Measurements from ENCODE around the gene KIF23. TPM values are rescaled to one million over a fixed set of nuclear protein-coding genes. Genes with fewer than 3 reads are reported as not detected.

KIF23 gene
- total and polyA plus RNA-seq, 4 experiments from 2014 or later = 0.20 TPM; not detected in 3

GRCh38 chr15:69482686-69483256 lies 68.6 kb downstream of the KIF23 start:
- CTCF ChIA-PET (ENCODE audit: partially characterized antibody) = interaction anchor here (0.9 kb wide), 1 partner anchor 984 kb away, joined by 4 read pairs; no protein-coding TSS in a partner anchor
- no peaks in the 10 kb centered on the region for H3K9me3 ChIP-seq (ENCODE audit: control insufficient read depth in 1 of 2, low read length in 2 of 2)
- Mint-ChIP-seq H3K27ac (no peak overlapping the region), H3K4me3 (no peak overlapping the region), H3K36me3 (no peaks in the 10 kb centered on the region), H3K4me1 (no peaks in the 10 kb centered on the region), H3K9me3 (peaks cover 0 to 12% (median 6%) of the 10 kb centered on the region in 8 donors), H3K27me3 (no peaks in the 10 kb centered on the region)
- H3K27me3 ChIP-seq (ENCODE audit: insufficient read depth, low read length) = no peaks in the 10 kb centered on the region
- intact Hi-C loops (cut with micrococcal nuclease) = no loop called here
- no peak overlapping the region for H3K27ac ChIP-seq (ENCODE audit: low read depth, low read length)
- H3K36me3 ChIP-seq (ENCODE audit: insufficient read depth, low read length) = no peaks in the 10 kb centered on the region
- POLR2A ChIA-PET (ENCODE audit: partially characterized antibody) = no interaction called here
- no peak overlapping the region for H3K4me3 ChIP-seq (ENCODE audit: low read length in 2 of 2)
- DNase-seq = no peak
- peaks cover 4% of the 10 kb centered on the region for H3K4me1 ChIP-seq (ENCODE audit: insufficient read depth, low read length)

- no peaks in the 10 kb centered on the region for H3K4me1 ChIP-seq (ENCODE audit: insufficient read depth, low read length)
- H3K27me3 ChIP-seq (ENCODE audit: insufficient read depth, low read length) = no peaks in the 10 kb centered on the region
- Mint-ChIP-seq H3K36me3 (no peaks in the 10 kb centered on the region), H3K27me3 (no peaks in the 10 kb centered on the region), H3K9me3 (peaks cover 0 to 6% (median 3%) of the 10 kb centered on the region in 8 donors), H3K4me1 (no peaks in the 10 kb centered on the region), H3K4me3 (peak overlapping the region in 1 of 8 donors; percentile 55), H3K27ac (peak overlapping the region in 1 of 7 donors; percentile 30)
- POLR2A ChIA-PET (ENCODE audit: partially characterized antibody) = no interaction called here
- H3K9me3 ChIP-seq (ENCODE audit: control insufficient read depth in 1 of 2, low read length in 2 of 2) = no peaks in the 10 kb centered on the region
- H3K36me3 ChIP-seq (ENCODE audit: insufficient read depth, low read length) = no peaks in the 10 kb centered on the region
- intact Hi-C loops (cut with micrococcal nuclease) = no loop called here
- no peak overlapping the region for H3K27ac ChIP-seq (ENCODE audit: low read depth, low read length)
- no peak overlapping the region for H3K4me3 ChIP-seq (ENCODE audit: low read length in 2 of 2)
- CTCF ChIA-PET (ENCODE audit: partially characterized antibody) = interaction anchor here (0.8 to 2.6 kb wide), 2 partner anchors 10 to 982 kb away, joined by 4 to 15 read pairs; no protein-coding TSS in a partner anchor
- no peak for DNase-seq
These were observed 70.7 kb downstream of the KIF23 start for GRCh38 chr15:69484837-69485236.

GRCh38 chr15:69486481-69487110 lies 72.4 kb downstream of the KIF23 start:
- POLR2A ChIA-PET (ENCODE audit: partially characterized antibody) = interaction anchor here (1.5 kb wide), 1 partner anchor 18 kb away, joined by 3 read pairs; no protein-coding TSS in a partner anchor

GRCh38 chr15:69489073-69489571 lies 75.0 kb downstream of the KIF23 start:
- CTCF ChIA-PET (ENCODE audit: partially characterized antibody) = interaction anchor here (3.5 kb wide), 1 partner anchor 11 kb away, joined by 12 read pairs; no protein-coding TSS in a partner anchor

More at GRCh38 chr15:69486481-69487110, 72.4 kb downstream of the KIF23 start:
- intact Hi-C loops (cut with micrococcal nuclease) = no loop called here
- Mint-ChIP-seq H3K9me3 (peaks cover 0 to 7% (median 3%) of the 10 kb centered on the region in 8 donors), H3K36me3 (no peaks in the 10 kb centered on the region), H3K27ac (no peak overlapping the region), H3K4me1 (no peaks in the 10 kb centered on the region), H3K27me3 (no peaks in the 10 kb centered on the region), H3K4me3 (no peak overlapping the region)
- Histone ChIP-seq H3K4me1 (ENCODE audit: insufficient read depth, low read length) (no peaks in the 10 kb centered on the region), H3K27me3 (ENCODE audit: insufficient read depth, low read length) (no peaks in the 10 kb centered on the region), H3K9me3 (ENCODE audit: control insufficient read depth in 1 of 2, low read length in 2 of 2) (no peaks in the 10 kb centered on the region), H3K36me3 (ENCODE audit: insufficient read depth, low read length) (no peaks in the 10 kb centered on the region), H3K27ac (ENCODE audit: low read depth, low read length) (no peak overlapping the region), H3K4me3 (ENCODE audit: low read length in 2 of 2) (no peak overlapping the region)
- CTCF ChIA-PET (ENCODE audit: partially characterized antibody) = interaction anchor here (0.5 to 3.5 kb wide), 3 partner anchors 8 to 995 kb away, joined by 4 to 12 read pairs (median 4); no protein-coding TSS in a partner anchor
- DNase-seq = no peak

GRCh38 chr15:69490356-69491037 lies 76.3 kb downstream of the KIF23 start:
- POLR2A ChIA-PET (ENCODE audit: partially characterized antibody) = no interaction called here
- H3K36me3 ChIP-seq (ENCODE audit: insufficient read depth, low read length) = no peaks in the 10 kb centered on the region
- CTCF ChIA-PET (ENCODE audit: partially characterized antibody) = interaction anchor here (0.7 kb wide), 1 partner anchor 32 kb away, joined by 3 read pairs; no protein-coding TSS in a partner anchor
- no peaks in the 10 kb centered on the region for H3K27me3 ChIP-seq (ENCODE audit: insufficient read depth, low read length)
- no peaks in the 10 kb centered on the region for H3K4me1 Mint-ChIP-seq
- no peak overlapping the region for H3K4me3 ChIP-seq (ENCODE audit: low read length in 2 of 2)
- H3K36me3 Mint-ChIP-seq = no peaks in the 10 kb centered on the region
- H3K27ac ChIP-seq (ENCODE audit: low read depth, low read length) = no peak overlapping the region
- H3K9me3 ChIP-seq (ENCODE audit: control insufficient read depth in 1 of 2, low read length in 2 of 2) = no peaks in the 10 kb centered on the region
- H3K4me3 Mint-ChIP-seq = no peak overlapping the region
- H3K4me1 ChIP-seq (ENCODE audit: insufficient read depth, low read length) = no peaks in the 10 kb centered on the region
- intact Hi-C loops (cut with micrococcal nuclease) = no loop called here
- no peaks in the 10 kb centered on the region for H3K27me3 Mint-ChIP-seq
- DNase-seq = no peak
- peaks cover 0 to 9% (median 4%) of the 10 kb centered on the region in 8 donors for H3K9me3 Mint-ChIP-seq
- H3K27ac Mint-ChIP-seq = no peak overlapping the region

More at GRCh38 chr15:69489073-69489571, 75.0 kb downstream of the KIF23 start:
- Histone ChIP-seq H3K4me3 (ENCODE audit: low read length in 2 of 2) (no peak overlapping the region), H3K4me1 (ENCODE audit: insufficient read depth, low read length) (no peaks in the 10 kb centered on the region), H3K9me3 (ENCODE audit: control insufficient read depth in 1 of 2, low read length in 2 of 2) (no peaks in the 10 kb centered on the region), H3K27me3 (ENCODE audit: insufficient read depth, low read length) (no peaks in the 10 kb centered on the region), H3K36me3 (ENCODE audit: insufficient read depth, low read length) (no peaks in the 10 kb centered on the region), H3K27ac (ENCODE audit: low read depth, low read length) (no peak overlapping the region)
- no peaks in the 10 kb centered on the region for H3K36me3 Mint-ChIP-seq
- no peaks in the 10 kb centered on the region for H3K4me1 Mint-ChIP-seq
- no peaks in the 10 kb centered on the region for H3K27me3 Mint-ChIP-seq
- POLR2A ChIA-PET (ENCODE audit: partially characterized antibody) = no interaction called here
- H3K4me3 Mint-ChIP-seq = no peak overlapping the region
- intact Hi-C loops (cut with micrococcal nuclease) = no loop called here
- DNase-seq = no peak
- H3K27ac Mint-ChIP-seq = no peak overlapping the region
- H3K9me3 Mint-ChIP-seq = peaks cover 0 to 10% (median 4%) of the 10 kb centered on the region in 8 donors

GRCh38 chr15:69491038-69491505 lies 76.9 kb downstream of the KIF23 start:
- Mint-ChIP-seq H3K27me3 (no peaks in the 10 kb centered on the region), H3K27ac (peak overlapping the region in 1 of 7 donors; percentile 51), H3K4me3 (no peak overlapping the region), H3K9me3 (peaks cover 0 to 6% (median 1%) of the 10 kb centered on the region in 8 donors), H3K4me1 (no peaks in the 10 kb centered on the region), H3K36me3 (no peaks in the 10 kb centered on the region)
- H3K4me3 ChIP-seq (ENCODE audit: low read length in 2 of 2) = no peak overlapping the region
- H3K27me3 ChIP-seq (ENCODE audit: insufficient read depth, low read length) = no peaks in the 10 kb centered on the region
- POLR2A ChIA-PET (ENCODE audit: partially characterized antibody) = no interaction called here
- no peaks in the 10 kb centered on the region for H3K4me1 ChIP-seq (ENCODE audit: insufficient read depth, low read length)
- intact Hi-C loops (cut with micrococcal nuclease) = no loop called here
- CTCF ChIA-PET (ENCODE audit: partially characterized antibody) = interaction anchor here (0.7 kb wide), 1 partner anchor 31 kb away, joined by 3 read pairs; no protein-coding TSS in a partner anchor
- H3K9me3 ChIP-seq (ENCODE audit: control insufficient read depth in 1 of 2, low read length in 2 of 2) = no peaks in the 10 kb centered on the region
- H3K36me3 ChIP-seq (ENCODE audit: insufficient read depth, low read length) = no peaks in the 10 kb centered on the region
- H3K27ac ChIP-seq (ENCODE audit: low read depth, low read length) = no peak overlapping the region
- DNase-seq = no peak

GRCh38 chr15:69493406-69493805 lies 79.3 kb downstream of the KIF23 start:
- Histone ChIP-seq H3K4me1 (ENCODE audit: insufficient read depth, low read length) (no peaks in the 10 kb centered on the region), H3K4me3 (ENCODE audit: low read length in 2 of 2) (no peak overlapping the region), H3K9me3 (ENCODE audit: control insufficient read depth in 1 of 2, low read length in 2 of 2) (no peaks in the 10 kb centered on the region), H3K27me3 (ENCODE audit: insufficient read depth, low read length) (no peaks in the 10 kb centered on the region), H3K27ac (ENCODE audit: low read depth, low read length) (no peak overlapping the region), H3K36me3 (ENCODE audit: insufficient read depth, low read length) (no peaks in the 10 kb centered on the region)
- Mint-ChIP-seq H3K9me3 (peaks cover 0 to 4% (median under 1%) of the 10 kb centered on the region in 8 donors), H3K36me3 (no peaks in the 10 kb centered on the region), H3K27ac (no peak overlapping the region), H3K4me3 (no peak overlapping the region), H3K27me3 (no peaks in the 10 kb centered on the region), H3K4me1 (no peaks in the 10 kb centered on the region)
- no peak for DNase-seq
- intact Hi-C loops (cut with micrococcal nuclease) = no loop called here
- POLR2A ChIA-PET (ENCODE audit: partially characterized antibody) = no interaction called here
- CTCF ChIA-PET (ENCODE audit: partially characterized antibody) = interaction anchor here (0.7 to 2.0 kb wide), 3 partner anchors 15 to 1208 kb away, joined by 3 to 10 read pairs (median 3); no protein-coding TSS in a partner anchor

Data from CD4-positive, alpha-beta memory T cell (primary cell).